Ishikawa (cell line): ENCODE results near the gene NFATC1.

Experiments
- CEBPB ChIP-seq: IDR thresholded peaks from 2 replicates; pipeline ENCODE4 v1.6.1; 2012
- CREB1 ChIP-seq: IDR thresholded peaks from 2 replicates; pipeline ENCODE4 v1.6.1; 2012; ENCODE audit warnings: low read depth
- EGR1 ChIP-seq: IDR thresholded peaks from 2 replicates; pipeline ENCODE4 v1.6.1; 2012
- EP300 ChIP-seq: IDR thresholded peaks from 2 replicates; pipeline ENCODE4 v1.6.1; 2012; ENCODE audit warnings: borderline replicate concordance
- NFIC ChIP-seq: IDR thresholded peaks from 2 replicates; pipeline ENCODE4 v1.6.1; 2012
- RAD21 ChIP-seq: IDR thresholded peaks from 2 replicates; pipeline ENCODE4 v1.6.1; 2012; ENCODE audit warnings: low read depth
- TAF1 ChIP-seq: IDR thresholded peaks from 2 replicates; pipeline ENCODE4 v1.6.1; 2012; ENCODE audit warnings: low read depth, mild to moderate bottlenecking
- TCF12 ChIP-seq: IDR thresholded peaks from 2 replicates; pipeline ENCODE4 v1.6.1; 2012; ENCODE audit warnings: low read depth
- TEAD4 ChIP-seq: IDR thresholded peaks from 2 replicates; pipeline ENCODE4 v1.6.1; 2012
- ZBTB7A ChIP-seq: IDR thresholded peaks from 2 replicates; pipeline ENCODE4 v1.6.1; 2012; ENCODE audit warnings: low read depth
- TF ChIP-seq, protein P1 (sequence below): IDR thresholded peaks from 2 replicates; pipeline ENCODE4 v1.6.1; 2012; ENCODE audit warnings: low read depth, mild to moderate bottlenecking
- TF ChIP-seq, protein P2 (sequence below): IDR thresholded peaks from 2 replicates; pipeline ENCODE4 v1.6.1; 2012
- TF ChIP-seq, protein P3 (sequence below): IDR thresholded peaks from 2 replicates; pipeline ENCODE4 v1.6.1; 2012

DNA sequence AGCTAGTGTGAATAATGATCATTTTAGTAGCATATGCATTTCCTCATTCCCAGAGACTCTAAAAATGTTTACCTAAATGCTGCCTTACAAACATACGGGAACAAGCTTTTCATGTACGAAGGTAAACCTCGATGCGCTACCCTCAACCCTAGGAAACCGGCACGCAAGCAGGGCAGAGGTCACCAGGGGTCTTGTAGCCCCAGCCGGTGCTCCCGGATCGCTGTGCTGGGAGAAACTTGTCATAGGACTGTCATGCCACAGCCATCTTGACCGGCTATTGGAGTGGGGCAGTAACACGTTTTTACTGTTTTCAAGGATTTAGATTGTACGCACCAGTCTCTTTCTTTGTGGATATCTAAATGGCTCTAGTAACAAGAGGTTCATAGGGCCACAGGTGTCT, 34.8 kb upstream of the NFATC1 start:
- TF ChIP-seq EP300: no peak
- TF ChIP-seq NFIC: no peak
- TF ChIP-seq, protein P1, sequence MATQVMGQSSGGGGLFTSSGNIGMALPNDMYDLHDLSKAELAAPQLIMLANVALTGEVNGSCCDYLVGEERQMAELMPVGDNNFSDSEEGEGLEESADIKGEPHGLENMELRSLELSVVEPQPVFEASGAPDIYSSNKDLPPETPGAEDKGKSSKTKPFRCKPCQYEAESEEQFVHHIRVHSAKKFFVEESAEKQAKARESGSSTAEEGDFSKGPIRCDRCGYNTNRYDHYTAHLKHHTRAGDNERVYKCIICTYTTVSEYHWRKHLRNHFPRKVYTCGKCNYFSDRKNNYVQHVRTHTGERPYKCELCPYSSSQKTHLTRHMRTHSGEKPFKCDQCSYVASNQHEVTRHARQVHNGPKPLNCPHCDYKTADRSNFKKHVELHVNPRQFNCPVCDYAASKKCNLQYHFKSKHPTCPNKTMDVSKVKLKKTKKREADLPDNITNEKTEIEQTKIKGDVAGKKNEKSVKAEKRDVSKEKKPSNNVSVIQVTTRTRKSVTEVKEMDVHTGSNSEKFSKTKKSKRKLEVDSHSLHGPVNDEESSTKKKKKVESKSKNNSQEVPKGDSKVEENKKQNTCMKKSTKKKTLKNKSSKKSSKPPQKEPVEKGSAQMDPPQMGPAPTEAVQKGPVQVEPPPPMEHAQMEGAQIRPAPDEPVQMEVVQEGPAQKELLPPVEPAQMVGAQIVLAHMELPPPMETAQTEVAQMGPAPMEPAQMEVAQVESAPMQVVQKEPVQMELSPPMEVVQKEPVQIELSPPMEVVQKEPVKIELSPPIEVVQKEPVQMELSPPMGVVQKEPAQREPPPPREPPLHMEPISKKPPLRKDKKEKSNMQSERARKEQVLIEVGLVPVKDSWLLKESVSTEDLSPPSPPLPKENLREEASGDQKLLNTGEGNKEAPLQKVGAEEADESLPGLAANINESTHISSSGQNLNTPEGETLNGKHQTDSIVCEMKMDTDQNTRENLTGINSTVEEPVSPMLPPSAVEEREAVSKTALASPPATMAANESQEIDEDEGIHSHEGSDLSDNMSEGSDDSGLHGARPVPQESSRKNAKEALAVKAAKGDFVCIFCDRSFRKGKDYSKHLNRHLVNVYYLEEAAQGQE: no peak
- no peak for TF ChIP-seq RAD21
- no peak for TF ChIP-seq TCF12
- TF ChIP-seq, protein P2, sequence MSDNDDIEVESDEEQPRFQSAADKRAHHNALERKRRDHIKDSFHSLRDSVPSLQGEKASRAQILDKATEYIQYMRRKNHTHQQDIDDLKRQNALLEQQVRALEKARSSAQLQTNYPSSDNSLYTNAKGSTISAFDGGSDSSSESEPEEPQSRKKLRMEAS: no peak
- no peak for TF ChIP-seq CREB1
- no peak for TF ChIP-seq ZBTB7A
- no peak for TF ChIP-seq CEBPB
- no peak for TF ChIP-seq TEAD4
- TF ChIP-seq, protein P3, sequence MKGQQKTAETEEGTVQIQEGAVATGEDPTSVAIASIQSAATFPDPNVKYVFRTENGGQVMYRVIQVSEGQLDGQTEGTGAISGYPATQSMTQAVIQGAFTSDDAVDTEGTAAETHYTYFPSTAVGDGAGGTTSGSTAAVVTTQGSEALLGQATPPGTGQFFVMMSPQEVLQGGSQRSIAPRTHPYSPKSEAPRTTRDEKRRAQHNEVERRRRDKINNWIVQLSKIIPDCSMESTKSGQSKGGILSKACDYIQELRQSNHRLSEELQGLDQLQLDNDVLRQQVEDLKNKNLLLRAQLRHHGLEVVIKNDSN: no peak
- no peak for TF ChIP-seq EGR1
- no peak for TF ChIP-seq TAF1
